ENCODE measurements around the gene TANGO2.

Gene TANGO2

DNA sequence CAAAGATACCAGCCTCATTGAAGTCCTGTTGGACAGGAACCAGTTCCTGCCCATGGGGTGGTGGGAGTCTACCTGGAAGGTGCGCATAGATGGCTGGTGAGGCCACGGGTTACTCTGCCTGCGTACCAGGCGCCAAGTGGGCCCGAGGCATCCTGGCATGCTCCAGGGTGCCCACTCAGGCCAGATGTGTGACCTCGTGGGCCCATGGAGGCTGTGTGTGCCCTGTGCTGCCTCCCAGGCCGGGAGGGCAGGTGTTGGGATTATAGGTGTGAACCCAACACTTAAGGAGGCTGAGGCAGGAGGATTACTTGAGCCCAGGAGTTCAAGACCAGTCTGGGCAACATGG is 23.1 kb downstream of the TANGO2 start:
- Histone ChIP-seq H3K4me2 (ENCODE audit: insufficient read depth, low read length, poor library complexity, severe bottlenecking) (no peak overlapping the region), H4K91ac (ENCODE audit: low read depth, low read length, poor library complexity) (no peak overlapping the region), H3K9me3 (replicated peaks in 1 of 2; ENCODE audit: control insufficient read depth in 2 of 2, insufficient read depth in 1 of 2, low read depth in 1 of 2, low read length in 2 of 2) (peaks cover 0 to 3% of the 10 kb centered on the region in 2 donors), H3K18ac (ENCODE audit: low read length) (no peak overlapping the region), H2BK15ac (ENCODE audit: low read length) (no peak overlapping the region), H3K4me1 (ENCODE audit: control insufficient read depth in 2 of 2, insufficient read depth in 1 of 2, low read depth in 1 of 2, low read length in 2 of 2) (no peaks in the 10 kb centered on the region), H2BK120ac (ENCODE audit: low read depth, low read length) (no peak overlapping the region), H3K79me1 (ENCODE audit: low read depth, low read length) (no peaks in the 10 kb centered on the region), H2AK5ac (ENCODE audit: low read depth, low read length) (no peak overlapping the region), H3K4ac (ENCODE audit: low read length) (no peak overlapping the region), H3K27ac (replicated peaks; ENCODE audit: low read length) (no peak overlapping the region), H3K36me3 (replicated peaks in 1 of 2; ENCODE audit: control insufficient read depth in 2 of 2, insufficient read depth in 2 of 2, low read length in 2 of 2) (peaks cover 2 to 13% of the 10 kb centered on the region in 2 donors), H3K4me3 (ENCODE audit: low read length in 2 of 2) (no peak overlapping the region), H3K27me3 (ENCODE audit: control insufficient read depth in 3 of 3, insufficient read depth in 3 of 3, low read depth in 1 of 3, low read length in 3 of 3) (no peaks in the 10 kb centered on the region), H2BK12ac (ENCODE audit: low read length) (no peak overlapping the region), H4K8ac (ENCODE audit: low read depth, low read length) (no peak overlapping the region), H2BK5ac (ENCODE audit: low read length) (no peak overlapping the region), H3K9ac (ENCODE audit: low read depth, low read length, poor library complexity) (no peak overlapping the region), H2AFZ (ENCODE audit: low read length) (no peak overlapping the region), H3K14ac (ENCODE audit: low read length) (no peak overlapping the region), H3K23ac (ENCODE audit: low read depth, low read length, poor library complexity) (no peak overlapping the region)
- no peak for DNase-seq (ENCODE audit: low spot score)
- WGBS, 2 donors (ENCODE audit: extremely low coverage in 2 of 2, insufficient read length in 2 of 2, insufficient replicate concordance in 1 of 2), result no CpG with 5 or more reads among the region's 7 CpGs

DNA sequence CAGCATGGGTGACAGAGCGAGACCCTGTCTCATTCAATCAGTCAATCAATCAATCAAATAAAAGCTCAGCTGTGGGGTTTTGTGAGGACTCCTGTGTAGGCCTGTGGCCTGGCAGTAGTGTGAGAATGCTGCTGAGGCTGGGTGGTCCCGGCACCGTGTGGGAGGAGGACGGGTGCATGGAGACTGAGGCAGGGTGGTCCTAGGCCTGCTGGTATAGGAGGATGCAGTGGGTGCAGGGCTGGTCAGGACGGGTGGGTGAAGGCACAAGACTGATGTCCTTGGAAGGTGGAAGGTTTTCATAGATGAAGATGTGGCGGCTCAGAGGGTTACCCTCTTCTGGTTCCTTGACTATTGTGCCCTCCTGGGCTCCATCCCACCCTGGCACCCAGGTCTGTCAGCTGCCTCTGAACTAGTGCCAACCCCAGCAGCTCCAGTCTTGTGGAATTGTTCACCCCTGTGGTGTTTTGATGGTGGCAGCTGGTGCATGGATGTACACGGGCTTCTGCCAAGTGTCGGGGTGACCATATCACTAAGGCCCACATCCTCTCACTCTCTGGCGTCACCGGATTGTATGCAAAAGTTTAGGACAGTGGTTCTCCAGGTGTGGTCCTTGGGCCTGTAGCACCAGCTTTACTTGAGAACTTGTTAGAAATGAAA is 23.7 kb downstream of the TANGO2 start:
- Histone ChIP-seq H3K4ac (ENCODE audit: low read length) (peak overlapping the region; percentile 37), H3K36me3 (replicated peaks in 1 of 2; ENCODE audit: control insufficient read depth in 2 of 2, insufficient read depth in 2 of 2, low read length in 2 of 2) (peaks cover 2 to 14% of the 10 kb centered on the region in 2 donors), H2AK5ac (ENCODE audit: low read depth, low read length) (peak overlapping the region; percentile 35), H3K27me3 (ENCODE audit: control insufficient read depth in 3 of 3, insufficient read depth in 3 of 3, low read depth in 1 of 3, low read length in 3 of 3) (no peaks in the 10 kb centered on the region), H4K8ac (ENCODE audit: low read depth, low read length) (no peak overlapping the region), H2BK12ac (ENCODE audit: low read length) (peak overlapping the region; percentile 73), H2AFZ (ENCODE audit: low read length) (no peak overlapping the region), H3K27ac (replicated peaks; ENCODE audit: low read length) (no peak overlapping the region), H2BK15ac (ENCODE audit: low read length) (no peak overlapping the region), H3K4me2 (ENCODE audit: insufficient read depth, low read length, poor library complexity, severe bottlenecking) (no peak overlapping the region), H3K18ac (ENCODE audit: low read length) (no peak overlapping the region), H3K9me3 (replicated peaks in 1 of 2; ENCODE audit: control insufficient read depth in 2 of 2, insufficient read depth in 1 of 2, low read depth in 1 of 2, low read length in 2 of 2) (peaks cover 0 to 6% of the 10 kb centered on the region in 2 donors), H2BK5ac (ENCODE audit: low read length) (no peak overlapping the region), H3K9ac (ENCODE audit: low read depth, low read length, poor library complexity) (no peak overlapping the region), H3K79me1 (ENCODE audit: low read depth, low read length) (no peaks in the 10 kb centered on the region), H2BK120ac (ENCODE audit: low read depth, low read length) (no peak overlapping the region), H3K14ac (ENCODE audit: low read length) (peak overlapping the region; percentile 38), H3K23ac (ENCODE audit: low read depth, low read length, poor library complexity) (peak overlapping the region; percentile 85), H4K91ac (ENCODE audit: low read depth, low read length, poor library complexity) (no peak overlapping the region), H3K4me1 (ENCODE audit: control insufficient read depth in 2 of 2, insufficient read depth in 1 of 2, low read depth in 1 of 2, low read length in 2 of 2) (no peaks in the 10 kb centered on the region), H3K4me3 (ENCODE audit: low read length in 2 of 2) (no peak overlapping the region)
- DNase-seq (ENCODE audit: low spot score), result no peak
- WGBS, 2 donors (ENCODE audit: extremely low coverage in 2 of 2, insufficient read length in 2 of 2, insufficient replicate concordance in 1 of 2), result no CpG with 5 or more reads among the region's 10 CpGs

DNA sequence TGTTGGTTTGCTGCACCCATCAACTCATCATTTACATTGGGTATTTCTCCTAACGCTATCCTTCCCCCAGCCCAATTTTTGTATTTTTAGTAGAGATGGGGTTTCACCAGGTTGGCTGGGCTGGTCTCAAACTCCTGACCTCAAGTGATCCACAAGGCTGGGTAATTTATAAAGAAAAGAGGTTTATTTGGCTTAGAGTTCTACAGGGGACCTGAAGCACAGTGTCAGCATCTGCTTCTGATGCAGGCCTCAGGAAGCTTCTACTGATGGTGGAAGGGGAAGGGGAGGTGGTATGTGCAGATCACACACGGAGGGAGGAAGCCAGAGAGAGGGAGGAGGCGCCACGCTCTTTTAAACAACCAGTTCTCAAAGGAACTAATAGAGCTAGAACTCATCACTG is 25.8 kb downstream of the TANGO2 start:
- WGBS, 2 donors (ENCODE audit: extremely low coverage in 2 of 2, insufficient read length in 2 of 2, insufficient replicate concordance in 1 of 2), result no CpG with 5 or more reads among the region's 4 CpGs

DNA sequence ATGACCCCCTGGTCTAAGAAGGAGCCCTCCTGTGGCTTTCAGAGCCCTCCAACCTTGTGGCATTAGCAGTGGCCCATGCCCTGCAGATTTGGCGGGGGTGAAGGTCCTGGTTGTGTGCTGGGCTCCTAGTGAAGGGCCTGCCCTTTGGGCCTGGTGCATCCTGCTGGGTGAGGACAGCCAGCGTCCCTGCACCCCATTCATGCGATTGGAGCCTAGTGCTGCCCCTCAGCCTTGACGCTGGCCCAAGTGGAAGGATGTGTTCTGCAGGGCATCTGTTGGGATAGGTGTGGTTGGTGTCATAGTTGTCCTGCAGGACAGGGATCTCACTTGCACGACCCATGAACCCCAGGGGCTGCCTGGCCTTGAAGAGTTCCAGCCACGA is 31.0 kb downstream of the TANGO2 start:
- Histone ChIP-seq H2AK5ac (ENCODE audit: low read depth, low read length) (no peak overlapping the region), H3K9me3 (replicated peaks in 1 of 2; ENCODE audit: control insufficient read depth in 2 of 2, insufficient read depth in 1 of 2, low read depth in 1 of 2, low read length in 2 of 2) (peaks cover 0 to 6% of the 10 kb centered on the region in 2 donors), H3K36me3 (replicated peaks in 1 of 2; ENCODE audit: control insufficient read depth in 2 of 2, insufficient read depth in 2 of 2, low read length in 2 of 2) (peaks cover under 1 to 11% of the 10 kb centered on the region in 2 donors), H3K4me2 (ENCODE audit: insufficient read depth, low read length, poor library complexity, severe bottlenecking) (no peak overlapping the region), H3K9ac (ENCODE audit: low read depth, low read length, poor library complexity) (no peak overlapping the region), H2BK12ac (ENCODE audit: low read length) (no peak overlapping the region), H3K18ac (ENCODE audit: low read length) (no peak overlapping the region), H2BK120ac (ENCODE audit: low read depth, low read length) (no peak overlapping the region), H4K91ac (ENCODE audit: low read depth, low read length, poor library complexity) (no peak overlapping the region), H3K27ac (replicated peaks; ENCODE audit: low read length) (no peak overlapping the region), H3K4ac (ENCODE audit: low read length) (no peak overlapping the region), H2BK5ac (ENCODE audit: low read length) (peak overlapping the region; percentile 66), H3K23ac (ENCODE audit: low read depth, low read length, poor library complexity) (peak overlapping the region; percentile 85), H3K27me3 (ENCODE audit: control insufficient read depth in 3 of 3, insufficient read depth in 3 of 3, low read depth in 1 of 3, low read length in 3 of 3) (no peaks in the 10 kb centered on the region), H3K14ac (ENCODE audit: low read length) (no peak overlapping the region), H3K4me3 (ENCODE audit: low read length in 2 of 2) (no peak overlapping the region), H3K4me1 (ENCODE audit: control insufficient read depth in 2 of 2, insufficient read depth in 1 of 2, low read depth in 1 of 2, low read length in 2 of 2) (no peaks in the 10 kb centered on the region), H4K8ac (ENCODE audit: low read depth, low read length) (no peak overlapping the region), H2BK15ac (ENCODE audit: low read length) (no peak overlapping the region), H2AFZ (ENCODE audit: low read length) (no peak overlapping the region), H3K79me1 (ENCODE audit: low read depth, low read length) (peaks cover 7% of the 10 kb centered on the region)
- DNase-seq (ENCODE audit: low spot score), result no peak
- WGBS, 2 donors (ENCODE audit: extremely low coverage in 2 of 2, insufficient read length in 2 of 2, insufficient replicate concordance in 1 of 2), result no CpG with 5 or more reads among the region's 6 CpGs

More for the DNA sequence above, 25.8 kb downstream of the TANGO2 start:
- no peak overlapping the region for H2BK15ac ChIP-seq (ENCODE audit: low read length)
- H3K4me3 ChIP-seq (ENCODE audit: low read length in 2 of 2), result no peak overlapping the region
- peaks cover 0 to 6% of the 10 kb centered on the region in 2 donors for H3K9me3 ChIP-seq (replicated peaks in 1 of 2; ENCODE audit: control insufficient read depth in 2 of 2, insufficient read depth in 1 of 2, low read depth in 1 of 2, low read length in 2 of 2)
- no peak overlapping the region for H3K9ac ChIP-seq (ENCODE audit: low read depth, low read length, poor library complexity)
- no peak overlapping the region for H2BK120ac ChIP-seq (ENCODE audit: low read depth, low read length)
- no peaks in the 10 kb centered on the region for H3K27me3 ChIP-seq (ENCODE audit: control insufficient read depth in 3 of 3, insufficient read depth in 3 of 3, low read depth in 1 of 3, low read length in 3 of 3)
- no peak overlapping the region for H4K91ac ChIP-seq (ENCODE audit: low read depth, low read length, poor library complexity)
- H3K4ac ChIP-seq (ENCODE audit: low read length), result no peak overlapping the region
- H3K27ac ChIP-seq (replicated peaks; ENCODE audit: low read length), result no peak overlapping the region
- H2AFZ ChIP-seq (ENCODE audit: low read length), result no peak overlapping the region
- DNase-seq (ENCODE audit: low spot score), result no peak
- H2BK5ac ChIP-seq (ENCODE audit: low read length), result no peak overlapping the region
- no peak overlapping the region for H3K4me2 ChIP-seq (ENCODE audit: insufficient read depth, low read length, poor library complexity, severe bottlenecking)
- H3K4me1 ChIP-seq (ENCODE audit: control insufficient read depth in 2 of 2, insufficient read depth in 1 of 2, low read depth in 1 of 2, low read length in 2 of 2), result no peaks in the 10 kb centered on the region
- H3K18ac ChIP-seq (ENCODE audit: low read length), result no peak overlapping the region
- H4K8ac ChIP-seq (ENCODE audit: low read depth, low read length), result no peak overlapping the region
- no peaks in the 10 kb centered on the region for H3K79me1 ChIP-seq (ENCODE audit: low read depth, low read length)
- no peak overlapping the region for H2AK5ac ChIP-seq (ENCODE audit: low read depth, low read length)
- no peak overlapping the region for H2BK12ac ChIP-seq (ENCODE audit: low read length)
- H3K36me3 ChIP-seq (replicated peaks in 1 of 2; ENCODE audit: control insufficient read depth in 2 of 2, insufficient read depth in 2 of 2, low read length in 2 of 2), result peaks cover 2 to 10% of the 10 kb centered on the region in 2 donors
- no peak overlapping the region for H3K23ac ChIP-seq (ENCODE audit: low read depth, low read length, poor library complexity)
- no peak overlapping the region for H3K14ac ChIP-seq (ENCODE audit: low read length)
